CD1c-positive myeloid dendritic cell (primary cell): Measurements from ENCODE around the gene RPL13A.

Experiments used
- DNase-seq: peaks from one replicate; pipeline ENCODE4 v3.0.0-alpha.2; 2016; ENCODE audit errors: extremely low spot score

The RPL13A gene

GRCh38 chr19:49507803-49508494, 20.5 kb downstream of the RPL13A start:
- DNase-seq, result no peak

- no peak for DNase-seq
Observed at GRCh38 chr19:49512970-49513745, 25.8 kb downstream of the RPL13A start.

- no peak for DNase-seq
Observed at GRCh38 chr19:49513746-49514118, 26.3 kb downstream of the RPL13A start.

GRCh38 chr19:49514151-49514550, 26.7 kb downstream of the RPL13A start:
- DNase-seq, result no peak

- DNase-seq, result peak; percentile 95
Observed at GRCh38 chr19:49515767-49516166, 28.4 kb downstream of the RPL13A start.

GRCh38 chr19:49518033-49518432, 30.6 kb downstream of the RPL13A start:
- DNase-seq, result no peak

- no peak for DNase-seq
Observed at GRCh38 chr19:49520705-49521319, 33.4 kb downstream of the RPL13A start.

GRCh38 chr19:49524812-49525455, 37.5 kb downstream of the RPL13A start:
- no peak for DNase-seq

GRCh38 chr19:49528211-49528771, 40.9 kb downstream of the RPL13A start:
- DNase-seq, result no peak

- DNase-seq, result no peak
Observed at GRCh38 chr19:49530708-49531107, 43.3 kb downstream of the RPL13A start.

- peak; percentile 86 for DNase-seq
Observed at GRCh38 chr19:49533551-49534488, 46.4 kb downstream of the RPL13A start.

GRCh38 chr19:49534632-49535385, 47.4 kb downstream of the RPL13A start:
- no peak for DNase-seq

GRCh38 chr19:49536921-49537462, 49.6 kb downstream of the RPL13A start:
- no peak for DNase-seq

- no peak for DNase-seq
Observed at GRCh38 chr19:49538643-49539042, 51.2 kb downstream of the RPL13A start.

GRCh38 chr19:49539192-49539952, 52.0 kb downstream of the RPL13A start:
- DNase-seq, result no peak
